DMS53 (cell line): Measurements from ENCODE around the gene C1QTNF6.

Experiments used
- DNase-seq: peaks from one replicate; lab custom pipeline; 2025; lab: John Stamatoyannopoulos, UW

Gene C1QTNF6

GRCh38 chr22:37223965-37224551 is 36.0 kb upstream of the C1QTNF6 start:
- DNase-seq, result no peak

DNA sequence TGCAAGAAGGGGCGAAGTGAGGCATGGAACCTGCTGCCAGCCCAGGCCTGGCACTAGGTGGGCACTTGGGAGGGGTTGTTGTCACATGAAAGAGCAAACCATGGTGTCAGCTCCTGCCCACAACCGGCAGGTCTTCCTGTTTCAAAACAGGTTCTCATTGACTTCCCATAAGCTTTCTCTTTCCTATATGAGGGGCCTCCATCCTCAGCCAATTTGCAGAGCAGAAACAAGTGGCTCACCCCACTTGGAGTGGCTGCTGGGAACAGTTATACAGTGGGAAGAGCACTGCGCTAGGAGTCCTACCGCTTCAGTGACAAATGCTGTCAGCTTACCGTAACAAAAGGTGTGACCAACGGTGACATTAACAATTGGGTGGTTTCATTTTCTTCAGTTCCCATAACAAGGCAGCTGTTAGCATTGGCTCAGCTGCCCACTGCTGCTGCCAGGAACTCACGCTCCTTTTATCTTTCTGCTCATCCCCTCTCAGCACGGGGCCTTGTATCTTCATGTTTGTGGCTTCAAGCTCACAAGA is 34.5 kb upstream of the C1QTNF6 start:
- DNase-seq, result no peak

DNA sequence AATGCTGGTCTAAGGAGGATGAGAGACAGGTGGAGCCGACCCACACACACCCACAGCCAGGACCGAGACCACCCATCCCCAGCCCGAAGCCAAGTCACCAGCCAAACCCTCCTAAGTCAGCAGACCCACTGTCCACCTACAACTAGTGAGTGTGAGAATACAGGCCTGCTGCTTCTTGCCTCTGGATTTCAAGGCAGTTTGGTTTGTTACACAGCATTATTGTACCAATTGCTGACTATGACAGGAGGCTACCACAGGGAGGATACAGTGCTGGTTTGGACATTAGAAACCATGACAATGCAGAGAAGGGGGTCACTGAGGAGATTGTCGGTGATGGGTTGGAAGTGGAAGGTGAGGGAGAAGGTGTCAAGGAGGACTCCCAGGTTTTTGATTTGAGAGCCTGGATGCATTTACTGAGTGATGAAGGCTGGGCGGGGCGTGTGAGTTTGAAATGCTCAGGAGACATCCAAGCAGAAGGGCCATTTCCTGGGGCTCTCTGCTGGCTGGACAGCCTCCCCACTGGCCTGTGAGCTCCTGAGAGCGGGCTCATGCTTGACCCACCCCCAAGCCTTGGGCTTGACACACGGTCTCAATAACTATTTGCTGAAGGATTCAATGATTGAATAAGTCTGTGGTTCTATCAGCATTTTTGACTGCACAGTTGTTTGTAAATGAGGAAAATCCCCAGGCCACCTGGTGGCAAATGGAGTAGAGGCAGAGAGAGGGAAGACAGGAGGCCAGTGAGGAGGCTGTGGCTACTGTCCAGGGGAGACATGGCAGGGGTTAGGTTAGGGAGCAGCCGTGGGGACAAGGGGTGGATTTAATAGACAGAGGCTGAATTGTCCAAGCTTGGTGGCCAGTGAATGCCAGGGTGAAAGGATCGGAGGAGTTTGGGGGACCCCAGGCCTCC is 33.6 kb upstream of the C1QTNF6 start:
- no peak for DNase-seq

GRCh38 chr22:37220543-37220981 is 32.5 kb upstream of the C1QTNF6 start:
- no peak for DNase-seq

DNA sequence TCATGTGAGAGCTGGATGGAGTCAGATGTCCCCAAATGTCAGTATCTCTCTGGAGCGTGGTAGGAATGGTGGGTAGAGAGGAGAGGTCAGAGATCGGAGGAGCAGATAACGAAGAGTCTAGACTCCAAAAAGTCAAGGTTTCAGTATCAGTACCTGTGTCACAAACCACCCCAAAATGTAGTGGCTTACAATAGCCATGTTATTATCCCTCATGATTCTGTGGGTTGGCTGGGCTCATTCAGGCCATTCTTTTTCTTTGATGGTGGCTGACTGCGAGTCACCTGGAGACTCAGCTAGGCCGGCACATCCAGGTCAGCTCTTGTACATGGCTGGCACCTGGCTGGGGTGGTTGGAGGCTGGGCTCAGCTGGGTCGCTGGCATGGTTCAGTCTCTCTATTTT is 31.5 kb upstream of the C1QTNF6 start:
- DNase-seq, result no peak

DNA sequence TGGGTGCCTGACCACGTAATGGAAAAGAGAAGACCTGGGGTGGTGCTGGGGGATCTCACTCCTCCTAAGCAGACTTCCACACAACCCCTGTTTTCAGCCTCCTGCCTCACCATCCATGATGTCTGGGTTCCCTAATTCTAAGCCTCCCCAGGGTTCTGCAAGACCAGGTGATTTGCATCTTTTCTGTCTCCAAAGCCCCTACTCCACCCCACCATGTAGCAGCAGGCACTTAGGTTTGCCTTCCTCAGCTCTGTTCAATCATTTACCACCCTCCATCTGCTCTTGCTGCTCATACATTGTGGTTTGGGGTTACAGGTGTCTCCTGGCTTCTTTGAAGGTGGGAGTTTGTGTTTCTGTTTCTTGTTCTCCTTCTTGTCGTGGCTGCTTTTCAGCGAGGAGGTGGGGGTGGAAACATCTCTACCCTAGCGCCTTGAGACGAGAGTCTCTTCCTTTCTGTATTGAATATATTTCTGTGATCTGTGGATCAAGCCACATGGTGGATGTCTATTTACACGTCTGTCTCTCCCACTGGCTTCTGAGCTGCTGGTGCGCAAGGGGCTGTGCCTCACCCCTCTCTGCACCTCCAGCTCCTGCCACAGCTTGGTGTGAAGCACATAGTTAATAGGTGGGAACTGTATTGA is 30.8 kb upstream of the C1QTNF6 start:
- no peak for DNase-seq

DNA sequence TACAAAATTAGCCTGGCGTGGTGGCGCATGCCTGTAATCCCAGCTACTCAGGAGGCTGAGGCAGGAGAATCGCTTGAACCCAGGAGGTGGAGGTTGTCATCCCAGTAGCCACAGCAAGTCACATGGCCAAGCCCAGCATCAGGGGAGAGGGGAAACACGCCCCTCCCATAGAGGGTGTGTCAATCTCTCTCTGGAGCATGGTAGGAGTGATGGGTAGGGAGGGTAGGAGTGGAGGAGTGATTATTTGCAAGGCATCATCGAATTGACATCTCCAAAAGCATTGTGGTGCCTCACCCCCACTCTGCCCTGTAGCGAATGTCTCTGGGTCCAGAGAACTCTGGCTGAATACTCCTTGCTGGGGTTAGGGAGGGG is 30.3 kb upstream of the C1QTNF6 start:
- DNase-seq, result no peak

GRCh38 chr22:37215890-37216289 is 27.8 kb upstream of the C1QTNF6 start:
- no peak for DNase-seq

DNA sequence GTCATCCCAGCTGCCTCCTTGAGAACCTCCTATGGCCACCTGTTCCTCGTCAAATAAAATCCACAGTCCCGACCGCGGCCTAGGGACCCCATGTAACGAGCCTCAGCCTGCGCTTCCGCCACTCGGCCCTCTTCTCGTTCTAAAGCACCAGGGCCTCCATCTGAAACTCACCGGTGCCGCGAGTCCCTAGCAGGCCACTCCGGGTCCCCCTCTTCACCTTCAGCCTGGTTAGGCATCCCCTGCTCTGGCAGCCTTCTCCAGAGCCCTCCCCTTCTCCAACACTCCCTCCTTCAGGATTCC is 26.6 kb upstream of the C1QTNF6 start:
- no peak for DNase-seq

- DNase-seq, result no peak
Measured at GRCh38 chr22:37213941-37214730, 26.1 kb upstream of the C1QTNF6 start.

DNA sequence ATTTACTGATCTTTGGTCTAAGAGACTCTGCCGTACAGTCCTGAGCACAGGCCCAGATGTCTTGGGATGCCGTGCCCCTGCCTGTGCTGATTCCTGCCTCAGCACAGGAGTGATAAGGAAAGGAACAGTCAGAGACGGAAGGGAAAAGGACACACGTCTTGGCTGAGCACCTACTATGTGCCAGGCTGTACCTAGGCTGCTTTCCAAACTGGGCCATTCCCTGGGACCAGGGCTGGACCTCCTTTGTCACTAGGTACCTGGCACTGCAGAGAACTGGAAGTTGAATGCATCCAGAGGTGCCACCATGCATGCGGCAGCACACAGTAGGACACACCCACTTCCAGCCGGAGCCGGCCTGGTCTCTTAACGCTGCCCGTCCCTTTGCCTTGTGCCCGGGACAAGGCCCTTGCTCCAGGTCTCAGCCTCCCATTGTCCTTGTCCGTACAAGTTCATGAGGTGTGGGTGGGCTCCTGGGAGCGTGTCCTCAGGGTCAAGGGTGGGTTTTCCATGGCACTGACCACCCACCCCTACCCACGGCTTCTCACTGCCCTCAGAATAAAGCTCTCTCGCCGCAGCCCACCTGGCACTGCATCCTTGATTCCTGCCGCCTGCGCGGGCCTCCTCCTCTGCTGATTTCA is 25.3 kb upstream of the C1QTNF6 start:
- no peak for DNase-seq

- no peak for DNase-seq
Measured at GRCh38 chr22:37212174-37212906, 24.3 kb upstream of the C1QTNF6 start, which contains the start of gene SSTR3. SSTR3 (minus strand) TSS chr22:37212477; CDS start chr22:37207803, 4,674 bp downstream.

DNA sequence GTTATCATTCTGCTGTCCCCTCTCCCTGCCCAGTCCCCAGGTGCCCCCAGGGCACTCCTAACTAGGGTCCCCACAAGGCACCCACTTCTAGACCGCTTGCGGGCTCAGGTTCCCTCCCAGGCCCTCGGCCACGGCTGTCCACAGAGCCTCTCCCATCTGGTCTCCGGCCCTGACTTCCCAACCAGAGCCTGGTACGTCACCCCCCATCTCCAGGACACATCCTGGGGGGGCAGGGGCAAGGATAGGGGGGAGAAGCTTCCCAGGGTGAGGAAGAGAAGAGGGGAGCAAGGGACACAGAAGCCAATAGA is 23.8 kb upstream of the C1QTNF6 start:
- no peak for DNase-seq

GRCh38 chr22:37211075-37211865 is 23.2 kb upstream of the C1QTNF6 start:
- no peak for DNase-seq

GRCh38 chr22:37210041-37210803 is 22.2 kb upstream of the C1QTNF6 start:
- no peak for DNase-seq

GRCh38 chr22:37209140-37209845 is 21.2 kb upstream of the C1QTNF6 start:
- DNase-seq, result no peak

DNA sequence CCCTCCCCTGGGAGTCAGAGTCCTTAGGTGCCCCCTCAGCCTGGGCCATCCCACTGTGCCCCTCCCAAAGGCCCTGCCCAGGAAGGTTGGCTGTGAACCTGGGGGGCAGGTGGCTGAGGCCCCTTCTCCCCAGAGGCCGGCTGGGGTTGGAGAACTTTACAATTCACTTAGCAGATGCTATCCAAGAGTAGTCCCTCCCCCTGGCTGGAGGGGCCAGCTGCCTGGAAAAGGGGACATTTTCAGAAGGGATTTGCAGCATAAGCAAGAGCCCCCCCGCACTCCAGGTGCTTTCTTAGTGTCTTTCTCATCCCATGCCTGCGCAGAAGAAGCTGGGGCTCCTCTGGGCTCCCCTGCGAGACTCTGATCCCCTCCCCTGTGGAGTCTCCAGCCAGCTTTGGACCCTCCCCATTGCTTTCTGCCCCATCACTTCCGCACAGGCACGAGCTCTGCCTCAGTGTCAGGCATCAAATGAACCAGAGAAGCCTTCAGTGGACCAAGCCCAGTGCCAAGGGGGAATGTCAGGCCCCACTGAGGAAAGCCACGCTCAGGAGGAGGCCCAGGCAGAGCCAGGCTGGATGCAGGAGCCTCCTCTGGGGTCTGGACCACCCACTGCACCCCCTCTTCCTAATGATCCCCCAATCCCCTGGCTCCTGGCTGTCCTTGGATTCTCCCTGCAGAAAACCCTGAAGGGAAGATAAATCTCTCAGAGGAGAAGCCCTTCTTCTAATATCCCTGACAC is 20.5 kb upstream of the C1QTNF6 start:
- no peak for DNase-seq

DNA sequence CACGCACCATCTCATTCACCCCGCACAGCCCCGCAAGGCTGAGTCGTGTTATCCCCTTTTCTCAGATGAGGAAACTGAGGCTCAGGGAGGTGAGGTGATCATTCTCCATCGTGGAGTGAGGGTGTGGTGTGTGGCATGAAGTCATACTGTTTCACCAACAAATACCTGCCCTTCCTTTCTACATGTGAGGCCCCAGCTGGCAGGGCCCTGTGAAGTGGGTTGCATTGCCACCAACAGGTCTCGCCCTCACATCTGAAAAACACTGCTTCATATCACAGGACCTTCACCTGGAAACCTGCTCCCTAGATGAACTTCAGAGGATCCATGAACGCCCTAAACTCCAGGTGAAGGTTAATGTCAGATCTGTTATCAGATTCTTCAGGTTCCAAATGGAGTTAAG is 19.9 kb upstream of the C1QTNF6 start:
- no peak for DNase-seq
